GM12892 (cell line): Measurements from ENCODE around the gene HIP1.
"Not testable (repeated sequence)": the region's sequence is repeated elsewhere in the genome, so short reads cannot be mapped to it uniquely, and the experiment has no call there.

Experiments
- POLR2A ChIP-seq: IDR thresholded peaks from 2 replicates; pipeline ENCODE4 v1.6.1; 2011; ENCODE audit warnings: low read depth, low read length, control low read depth
- POLR2AphosphoS5 ChIP-seq: IDR thresholded peaks from 2 replicates; pipeline ENCODE4 v1.6.1; 2011; ENCODE audit warnings: low read depth, low read length, control low read depth
- TAF1 ChIP-seq: IDR thresholded peaks from 2 replicates; pipeline ENCODE4 v1.6.1; 2011; ENCODE audit warnings: low read depth, mild to moderate bottlenecking, control low read depth, low read length, borderline replicate concordance

DNA sequence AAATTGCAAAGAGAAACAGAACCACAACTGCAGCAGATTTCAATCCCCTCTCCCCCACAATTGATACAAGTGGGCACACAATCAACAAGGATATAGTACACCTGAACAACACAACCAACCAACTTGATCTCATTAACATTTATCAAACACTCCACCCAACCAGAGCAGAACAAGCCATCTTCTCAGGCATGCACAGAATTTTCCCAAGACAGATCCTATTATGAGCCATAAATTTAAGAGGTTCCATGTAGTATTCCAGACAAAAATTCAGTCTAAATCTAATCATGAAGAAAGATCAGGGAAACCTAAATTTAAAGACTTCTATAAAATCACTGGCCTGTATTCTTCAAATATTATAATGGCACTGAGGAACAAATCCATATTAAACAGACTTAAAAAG, 217.0 kb downstream of the HIP1 start:
- TF ChIP-seq POLR2AphosphoS5, POLR2A, TAF1: not testable (repeated sequence)
